ENCODE data around the gene ATP9A. TPM values are rescaled to one million over a fixed set of nuclear protein-coding genes. Genes with fewer than 3 reads are reported as not detected.

The ATP9A gene
- total RNA-seq, 1 experiment from 2014 or later = 16.8 TPM

DNA sequence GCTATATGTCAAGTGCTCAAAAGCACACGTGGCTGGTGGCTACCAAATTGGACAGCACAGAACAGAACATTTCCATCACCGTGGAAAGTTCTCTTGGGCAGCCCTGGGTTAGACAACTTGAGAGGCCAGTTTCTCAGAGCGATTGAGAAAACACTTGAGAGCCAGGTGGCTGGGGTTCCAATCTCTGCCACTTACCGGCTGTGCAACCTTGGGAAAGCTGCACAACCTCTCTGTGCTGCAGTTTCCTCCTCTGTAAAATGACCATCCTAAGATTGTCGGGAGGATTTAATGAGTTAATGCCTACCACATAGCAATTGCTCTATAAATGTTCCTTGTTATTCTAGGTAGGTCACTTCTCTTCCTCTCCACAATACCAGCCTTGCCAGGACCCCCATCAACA is 200.6 kb downstream of the ATP9A start:
- Histone ChIP-seq H3K9ac (ENCODE audit: low read length) (no peak overlapping the region), H3K4me1 (ENCODE audit: control insufficient read depth in 1 of 2, insufficient read depth in 2 of 2, low read length in 2 of 2) (peaks cover 14 to 25% of the 10 kb centered on the region in 2 experiments), H4K20me1 (ENCODE audit: insufficient read depth) (no peaks in the 10 kb centered on the region), H3K9me2 (ENCODE audit: insufficient read depth) (no peaks in the 10 kb centered on the region), H3K27ac (ENCODE audit: low read depth, low read length) (no peak overlapping the region), H3K9me3 (ENCODE audit: control insufficient read depth in 1 of 2, insufficient read depth in 1 of 2, low read depth in 1 of 2, low read length in 2 of 2) (no peaks in the 10 kb centered on the region), H3K4me3 (replicated peaks in 1 of 2; ENCODE audit: low read depth in 1 of 2, low read length in 2 of 2) (no peak overlapping the region), H3K36me3 (ENCODE audit: control insufficient read depth in 1 of 2, insufficient read depth in 2 of 2, low read length in 2 of 2) (no peaks in the 10 kb centered on the region), H2AFZ (ENCODE audit: low read depth, low read length, poor library complexity, severe bottlenecking) (no peak overlapping the region), H3K27me3 (ENCODE audit: insufficient read depth, low read length) (peaks cover 6% of the 10 kb centered on the region; the same call in 1 of the 2 replicates), H3K4me2 (ENCODE audit: low read length) (no peak overlapping the region), H3K79me2 (ENCODE audit: insufficient read depth, low read length) (no peaks in the 10 kb centered on the region)
- CTCF ChIA-PET = no interaction called here
- ATAC-seq (no peak), DNase-seq (ENCODE audit: low read depth, low spot score) (no peak)
- intact Hi-C loops (cut with micrococcal nuclease) = no loop called here
- BruUV-seq (replicated peaks) = no TSS peak
- TF ChIP-seq POLR2AphosphoS5 (IDR thresholded peaks at IDR 0.05; ENCODE audit: low read depth, low read length) (no peak), CTCF (IDR thresholded peaks at IDR 0.05 in 2 of 3, conservative IDR thresholded peaks at IDR 0.05 in 1 of 3; ENCODE audit: borderline replicate concordance in 1 of 3, insufficient read depth in 1 of 3, low read depth in 2 of 3, low read length in 2 of 3) (no peak), SP1 (IDR thresholded peaks at IDR 0.05; ENCODE audit: low read depth) (no peak), SIN3A (IDR thresholded peaks at IDR 0.05; ENCODE audit: low read depth) (no peak), TCF7L2 (IDR thresholded peaks at IDR 0.05; ENCODE audit: borderline replicate concordance, extremely low read depth, insufficient read depth, insufficient read length) (no peak), EZH2phosphoT487 (IDR thresholded peaks at IDR 0.05; ENCODE audit: borderline replicate concordance) (no peak)
- POLR2A ChIA-PET = no interaction called here
- RAD21 ChIA-PET (ENCODE audit: low non-redundant PET in 1 of 2, low total read pairs in 2 of 2, uncharacterized antibody in 2 of 2, unreplicated experiment in 2 of 2) = interaction anchor here in 1 of 2 experiments (0.6 kb wide), 1 partner anchor 27 kb away, joined by 4 read pairs; no protein-coding TSS in a partner anchor

DNA sequence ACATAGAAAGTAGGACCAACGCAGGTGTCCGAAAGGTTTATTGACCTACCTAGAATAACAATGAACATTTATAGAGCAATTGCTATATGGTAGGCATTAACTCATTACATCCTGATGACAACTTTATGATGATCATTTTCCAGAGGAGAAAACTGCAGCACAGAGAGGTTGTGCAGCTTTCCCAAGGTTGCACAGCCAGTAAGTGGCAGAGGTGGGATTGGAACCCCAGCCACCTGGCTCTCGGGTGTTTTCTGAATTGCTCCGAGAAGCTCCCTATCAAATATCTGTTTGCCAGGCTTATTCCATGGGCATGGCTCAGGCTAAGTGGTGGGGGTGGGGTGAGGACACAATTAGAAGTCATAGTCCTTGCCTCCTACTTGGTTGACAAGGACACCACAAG is 201.6 kb downstream of the ATP9A start:
- TF ChIP-seq ELF1 (IDR thresholded peaks at IDR 0.05; ENCODE audit: borderline replicate concordance, low read depth) = no peak
- no peak for TF ChIP-seq ZFX (IDR thresholded peaks at IDR 0.05)
- no peak for TF ChIP-seq POLR2A (IDR thresholded peaks at IDR 0.05; ENCODE audit: borderline replicate concordance, extremely low read depth, insufficient read depth, insufficient read length)
- TF ChIP-seq CTCF (IDR thresholded peaks at IDR 0.05 in 2 of 3, conservative IDR thresholded peaks at IDR 0.05 in 1 of 3; ENCODE audit: borderline replicate concordance in 1 of 3, insufficient read depth in 1 of 3, low read depth in 2 of 3, low read length in 2 of 3) = no peak
- TF ChIP-seq FOSL1 (IDR thresholded peaks at IDR 0.05; ENCODE audit: low read depth) = no peak
- TF ChIP-seq, protein P1, sequence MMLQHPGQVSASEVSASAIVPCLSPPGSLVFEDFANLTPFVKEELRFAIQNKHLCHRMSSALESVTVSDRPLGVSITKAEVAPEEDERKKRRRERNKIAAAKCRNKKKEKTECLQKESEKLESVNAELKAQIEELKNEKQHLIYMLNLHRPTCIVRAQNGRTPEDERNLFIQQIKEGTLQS (IDR thresholded peaks at IDR 0.05) = no peak
- TF ChIP-seq JUND (IDR thresholded peaks at IDR 0.05) = no peak
- TF ChIP-seq EZH2phosphoT487 (IDR thresholded peaks at IDR 0.05; ENCODE audit: borderline replicate concordance) = no peak
- TF ChIP-seq RAD21 (IDR thresholded peaks at IDR 0.05; ENCODE audit: low read depth) = no peak
- no peak for TF ChIP-seq CBX3 (IDR thresholded peaks at IDR 0.05; ENCODE audit: low read depth)
- TF ChIP-seq SIN3A (IDR thresholded peaks at IDR 0.05; ENCODE audit: low read depth) = no peak
- TF ChIP-seq TCF7L2 (IDR thresholded peaks at IDR 0.05; ENCODE audit: borderline replicate concordance, extremely low read depth, insufficient read depth, insufficient read length) = no peak
- BruUV-seq (replicated peaks) = no TSS peak
- H3K4me2 ChIP-seq (ENCODE audit: low read length) = no peak overlapping the region
- H4K20me1 ChIP-seq (ENCODE audit: insufficient read depth) = no peaks in the 10 kb centered on the region
- ChIA-PET RAD21 (ENCODE audit: low non-redundant PET in 1 of 2, low total read pairs in 2 of 2, uncharacterized antibody in 2 of 2, unreplicated experiment in 2 of 2) (no interaction called here), POLR2A (no interaction called here), CTCF (no interaction called here)
- H2AFZ ChIP-seq (ENCODE audit: low read depth, low read length, poor library complexity, severe bottlenecking) = no peak overlapping the region
- DNase-seq (ENCODE audit: low read depth, low spot score) (no peak), ATAC-seq (no peak)
- intact Hi-C loops (cut with micrococcal nuclease) = no loop called here
- no peak overlapping the region for H3K27ac ChIP-seq (ENCODE audit: low read depth, low read length)
- no peak overlapping the region for H3K4me3 ChIP-seq (replicated peaks in 1 of 2; ENCODE audit: low read depth in 1 of 2, low read length in 2 of 2)
- no peak overlapping the region for H3K9ac ChIP-seq (ENCODE audit: low read length)
- H3K9me3 ChIP-seq (ENCODE audit: control insufficient read depth in 1 of 2, insufficient read depth in 1 of 2, low read depth in 1 of 2, low read length in 2 of 2) = no peaks in the 10 kb centered on the region
- H3K79me2 ChIP-seq (ENCODE audit: insufficient read depth, low read length) = no peaks in the 10 kb centered on the region
- peaks cover 17 to 35% of the 10 kb centered on the region in 2 experiments for H3K4me1 ChIP-seq (ENCODE audit: control insufficient read depth in 1 of 2, insufficient read depth in 2 of 2, low read length in 2 of 2)
- H3K9me2 ChIP-seq (ENCODE audit: insufficient read depth) = no peaks in the 10 kb centered on the region
- no peaks in the 10 kb centered on the region for H3K36me3 ChIP-seq (ENCODE audit: control insufficient read depth in 1 of 2, insufficient read depth in 2 of 2, low read length in 2 of 2)
- peaks cover 10% of the 10 kb centered on the region; the same call in 1 of the 2 replicates for H3K27me3 ChIP-seq (ENCODE audit: insufficient read depth, low read length)

All from HCT116 (cell line).